Vagina (tissue), 2 donors: ENCODE measurements around the gene GRN.

Source experiments
- POLR2A ChIP-seq, 2 donors: fragments of 450-650 bp; IDR thresholded peaks; one replicate each; pipeline ENCODE4 v1.6.1; 2017; ENCODE audit warnings: antibody characterized with exemption in 2 of 2, mild to moderate bottlenecking in 2 of 2, moderate library complexity in 2 of 2
- POLR2AphosphoS5 ChIP-seq, 2 donors: sonication (generic); formaldehyde crosslinking; IDR thresholded peaks; one replicate each; pipeline ENCODE4 v1.9.0; 2017; ENCODE audit warnings: antibody characterized with exemption in 2 of 2, mild to moderate bottlenecking in 2 of 2, low read depth in 1 of 2; ENCODE audit not compliant: insufficient read depth in 1 of 2
- TF ChIP-seq, protein P1 (sequence below), 3 experiments: fragments of 450-650 bp in 2 of 3; fragments of 200-600 bp in 1 of 3; sonication (generic) in 1 of 3; IDR thresholded peaks; one replicate each; pipeline ENCODE4 v1.5.1; 2017 to 2019; ENCODE audit warnings: antibody characterized with exemption in 3 of 3, mild to moderate bottlenecking in 2 of 3, moderate library complexity in 2 of 3

DNA sequence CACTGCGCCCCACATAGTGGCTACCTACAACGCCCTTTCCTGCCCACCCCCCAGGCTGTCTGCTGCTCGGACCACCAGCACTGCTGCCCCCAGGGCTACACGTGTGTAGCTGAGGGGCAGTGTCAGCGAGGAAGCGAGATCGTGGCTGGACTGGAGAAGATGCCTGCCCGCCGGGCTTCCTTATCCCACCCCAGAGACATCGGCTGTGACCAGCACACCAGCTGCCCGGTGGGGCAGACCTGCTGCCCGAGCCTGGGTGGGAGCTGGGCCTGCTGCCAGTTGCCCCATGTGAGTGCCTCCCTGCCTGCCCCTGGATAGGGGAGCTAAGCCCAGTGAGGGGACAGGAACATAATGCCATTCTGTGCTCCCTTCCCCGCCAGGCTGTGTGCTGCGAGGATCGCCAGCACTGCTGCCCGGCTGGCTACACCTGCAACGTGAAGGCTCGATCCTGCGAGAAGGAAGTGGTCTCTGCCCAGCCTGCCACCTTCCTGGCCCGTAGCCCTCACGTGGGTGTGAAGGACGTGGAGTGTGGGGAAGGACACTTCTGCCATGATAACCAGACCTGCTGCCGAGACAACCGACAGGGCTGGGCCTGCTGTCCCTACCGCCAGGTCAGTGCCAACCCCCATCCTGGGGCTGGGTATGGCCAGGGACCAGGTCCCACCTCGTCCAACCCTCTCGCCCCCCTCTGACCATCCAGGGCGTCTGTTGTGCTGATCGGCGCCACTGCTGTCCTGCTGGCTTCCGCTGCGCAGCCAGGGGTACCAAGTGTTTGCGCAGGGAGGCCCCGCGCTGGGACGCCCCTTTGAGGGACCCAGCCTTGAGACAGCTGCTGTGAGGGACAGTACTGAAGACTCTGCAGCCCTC, 7.1 kb downstream of the GRN start:
- TF ChIP-seq, protein P1, sequence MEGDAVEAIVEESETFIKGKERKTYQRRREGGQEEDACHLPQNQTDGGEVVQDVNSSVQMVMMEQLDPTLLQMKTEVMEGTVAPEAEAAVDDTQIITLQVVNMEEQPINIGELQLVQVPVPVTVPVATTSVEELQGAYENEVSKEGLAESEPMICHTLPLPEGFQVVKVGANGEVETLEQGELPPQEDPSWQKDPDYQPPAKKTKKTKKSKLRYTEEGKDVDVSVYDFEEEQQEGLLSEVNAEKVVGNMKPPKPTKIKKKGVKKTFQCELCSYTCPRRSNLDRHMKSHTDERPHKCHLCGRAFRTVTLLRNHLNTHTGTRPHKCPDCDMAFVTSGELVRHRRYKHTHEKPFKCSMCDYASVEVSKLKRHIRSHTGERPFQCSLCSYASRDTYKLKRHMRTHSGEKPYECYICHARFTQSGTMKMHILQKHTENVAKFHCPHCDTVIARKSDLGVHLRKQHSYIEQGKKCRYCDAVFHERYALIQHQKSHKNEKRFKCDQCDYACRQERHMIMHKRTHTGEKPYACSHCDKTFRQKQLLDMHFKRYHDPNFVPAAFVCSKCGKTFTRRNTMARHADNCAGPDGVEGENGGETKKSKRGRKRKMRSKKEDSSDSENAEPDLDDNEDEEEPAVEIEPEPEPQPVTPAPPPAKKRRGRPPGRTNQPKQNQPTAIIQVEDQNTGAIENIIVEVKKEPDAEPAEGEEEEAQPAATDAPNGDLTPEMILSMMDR (IDR thresholded peaks at IDR 0.05): no peak
- TF ChIP-seq POLR2A (IDR thresholded peaks at IDR 0.05) (no peak), POLR2AphosphoS5 (IDR thresholded peaks at IDR 0.05; ENCODE audit: insufficient read depth in 1 of 2, low read depth in 1 of 2) (no peak)
